Caco-2 (cell line): Measurements from ENCODE around the gene SPATS2L. TPM values are rescaled to one million over a fixed set of nuclear protein-coding genes. Genes with fewer than 3 reads are reported as not detected.

Experiments
- BruUV-seq: library from RNA; stranded (reverse); fragments of 400-500 nt; replicated peaks from 2 replicates; lab custom pipeline; 2021; lab: Mats Ljungman, UMichigan
- CTCF ChIA-PET: fragments of 300-600 bp; sonication (Branson Sonifier 250); formaldehyde crosslinking; loops from one replicate; lab custom pipeline; 2022; ENCODE audit warnings: antibody characterized with exemption; lab: Charles Lee
- POLR2A ChIA-PET: fragments of 300-600 bp; sonication (Branson Sonifier 250); formaldehyde crosslinking; loops from one replicate; lab custom pipeline; 2022; ENCODE audit warnings: antibody characterized with exemption; lab: Charles Lee
- DNase-seq, 2 experiments: peaks; one replicate each; pipeline versions ENCODE4 v3.0.0 to v3.0.0-alpha.2; 2020 to 2022
- H3K27me3 ChIP-seq: replicated peaks from 2 replicates; pipeline ENCODE4 v1.6.0; 2011; ENCODE audit warnings: low read length; ENCODE audit not compliant: control insufficient read depth, insufficient read depth
- H3K36me3 ChIP-seq: 2 replicates; pipeline ENCODE4 v1.5.1; 2011; ENCODE audit warnings: low read length; ENCODE audit not compliant: control insufficient read depth, insufficient read depth
- H3K4me1 ChIP-seq: fragments of 250-450 bp; sonication (Bioruptor Pico); 2 replicates; pipeline ENCODE4 v1.5.1; 2020; ENCODE audit warnings: mild to moderate bottlenecking
- H3K4me3 ChIP-seq: 2 replicates; pipeline ENCODE4 v1.5.1; 2011; ENCODE audit warnings: low read depth, mild to moderate bottlenecking, control low read depth, low read length
- H3K9me3 ChIP-seq: fragments of 250-450 bp; sonication (Bioruptor Pico); 2 replicates; pipeline ENCODE4 v1.5.1; 2020; ENCODE audit warnings: mild to moderate bottlenecking, moderate library complexity
- H3K27ac Mint-ChIP-seq: one replicate; pipeline ENCODE4 v1.8.0; 2022; ENCODE audit warnings: mixed read lengths; ENCODE audit not compliant: unreplicated experiment
- H3K27me3 Mint-ChIP-seq: one replicate; pipeline ENCODE4 v1.8.0; 2022; ENCODE audit warnings: mixed read lengths; ENCODE audit not compliant: insufficient read depth, unreplicated experiment
- H3K36me3 Mint-ChIP-seq: one replicate; pipeline ENCODE4 v1.8.0; 2022; ENCODE audit warnings: mild to moderate bottlenecking, mixed read lengths; ENCODE audit not compliant: insufficient read depth, unreplicated experiment
- H3K4me1 Mint-ChIP-seq: one replicate; pipeline ENCODE4 v1.8.0; 2022; ENCODE audit warnings: low read depth, mixed read lengths; ENCODE audit not compliant: unreplicated experiment
- H3K4me3 Mint-ChIP-seq: one replicate; pipeline ENCODE4 v1.8.0; 2022; ENCODE audit warnings: mild to moderate bottlenecking, moderate library complexity, mixed read lengths; ENCODE audit not compliant: unreplicated experiment
- H3K9me3 Mint-ChIP-seq: one replicate; pipeline ENCODE4 v1.8.0; 2022; ENCODE audit warnings: mixed read lengths; ENCODE audit not compliant: unreplicated experiment
- intact Hi-C: fragments of 100-400 bp; cut with micrococcal nuclease; formaldehyde crosslinking; loops from one replicate; pipeline ENCODE4 v1.10.0; 2022; ENCODE audit not compliant: unreplicated experiment
- total RNA-seq: library from RNA; stranded (reverse); gene quantifications from 2 replicates; pipeline ENCODE4 v1.2.3, GENCODE V29; 2022
- TF ChIP-seq, protein P1 (sequence below), 2 experiments: fragments of 200-600 bp in 1 of 2; IDR thresholded peaks; 1 replicate in 1 of 2; 2 replicates in 1 of 2; pipeline versions ENCODE4 v1.5.1 to v1.8.0; 2011 to 2022; ENCODE audit warnings: antibody characterized with exemption in 1 of 2, control low read depth in 1 of 2, inconsistent platforms in 1 of 2, low read depth in 1 of 2, low read length in 1 of 2, mild to moderate bottlenecking in 1 of 2, moderate library complexity in 1 of 2; ENCODE audit not compliant: insufficient read depth in 1 of 2, severe bottlenecking in 1 of 2, unreplicated experiment in 1 of 2

Gene SPATS2L
- total RNA-seq, 1 experiment from 2014 or later, result 196 TPM

DNA sequence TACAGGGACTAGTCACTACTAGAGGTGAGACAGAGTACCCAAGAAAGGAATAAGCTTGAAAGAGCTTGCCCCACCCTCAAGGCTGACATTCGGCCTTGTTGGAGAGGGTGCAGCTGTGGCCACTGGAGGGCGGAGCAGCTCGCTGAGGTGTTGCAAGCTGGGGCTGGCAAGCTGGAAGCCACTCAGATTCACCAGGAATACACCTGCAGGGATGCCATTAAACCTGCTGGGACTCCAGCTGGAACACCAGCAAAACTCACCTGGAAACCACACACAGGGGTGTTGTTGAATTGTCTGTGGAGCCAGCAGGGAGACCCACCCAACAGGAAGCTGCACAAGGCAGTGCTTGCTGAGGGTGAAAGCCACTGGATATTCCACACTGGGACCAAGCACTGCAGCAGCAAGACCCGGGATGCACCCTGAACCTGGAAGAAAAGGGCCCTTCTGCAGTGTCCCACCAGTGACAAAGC lies 177.3 kb downstream of the SPATS2L start:
- peaks cover 54% of the 10 kb centered on the region for H3K36me3 Mint-ChIP-seq
- no peak overlapping the region for H3K4me3 ChIP-seq
- CTCF ChIA-PET, result interaction anchor here (0.5 to 2.5 kb wide), 11 partner anchors 10 to 510 kb away, joined by 3 to 21 read pairs (median 5); partner anchors contain the start of genes KCTD18 and SGO2

DNA sequence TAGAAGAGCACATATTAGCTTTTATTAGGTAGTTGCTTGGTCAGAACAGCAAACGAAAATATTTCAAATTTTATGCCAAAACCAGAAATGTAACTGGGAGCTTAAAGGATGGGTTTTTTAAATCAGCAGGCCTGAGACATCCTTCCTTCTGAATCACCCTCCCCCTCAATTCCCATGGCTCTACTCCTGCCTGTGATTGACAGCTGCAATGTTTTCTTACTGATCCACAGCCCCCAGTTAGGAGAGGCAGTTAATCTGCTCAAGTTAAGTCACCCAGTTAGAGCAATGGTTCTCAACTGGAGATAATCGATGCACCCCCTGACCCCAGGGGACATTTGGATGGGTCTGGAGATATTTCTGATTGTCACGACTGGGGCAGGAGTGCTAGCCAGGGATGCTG lies 178.4 kb downstream of the SPATS2L start:
- intact Hi-C loops, result loop anchor here (5.0 kb wide), 4 partner anchors 92 to 263 kb away; no protein-coding TSS in a partner anchor
- TF ChIP-seq, protein P1, sequence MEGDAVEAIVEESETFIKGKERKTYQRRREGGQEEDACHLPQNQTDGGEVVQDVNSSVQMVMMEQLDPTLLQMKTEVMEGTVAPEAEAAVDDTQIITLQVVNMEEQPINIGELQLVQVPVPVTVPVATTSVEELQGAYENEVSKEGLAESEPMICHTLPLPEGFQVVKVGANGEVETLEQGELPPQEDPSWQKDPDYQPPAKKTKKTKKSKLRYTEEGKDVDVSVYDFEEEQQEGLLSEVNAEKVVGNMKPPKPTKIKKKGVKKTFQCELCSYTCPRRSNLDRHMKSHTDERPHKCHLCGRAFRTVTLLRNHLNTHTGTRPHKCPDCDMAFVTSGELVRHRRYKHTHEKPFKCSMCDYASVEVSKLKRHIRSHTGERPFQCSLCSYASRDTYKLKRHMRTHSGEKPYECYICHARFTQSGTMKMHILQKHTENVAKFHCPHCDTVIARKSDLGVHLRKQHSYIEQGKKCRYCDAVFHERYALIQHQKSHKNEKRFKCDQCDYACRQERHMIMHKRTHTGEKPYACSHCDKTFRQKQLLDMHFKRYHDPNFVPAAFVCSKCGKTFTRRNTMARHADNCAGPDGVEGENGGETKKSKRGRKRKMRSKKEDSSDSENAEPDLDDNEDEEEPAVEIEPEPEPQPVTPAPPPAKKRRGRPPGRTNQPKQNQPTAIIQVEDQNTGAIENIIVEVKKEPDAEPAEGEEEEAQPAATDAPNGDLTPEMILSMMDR (IDR thresholded peaks at IDR 0.05; ENCODE audit: insufficient read depth in 1 of 2, low read depth in 1 of 2, low read length in 1 of 2, severe bottlenecking in 1 of 2, unreplicated experiment in 1 of 2), result no peak
- H3K4me3 ChIP-seq, result no peak overlapping the region
- H3K27me3 ChIP-seq, result no peaks in the 10 kb centered on the region
- ChIA-PET POLR2A (no interaction called here), CTCF (interaction anchor here (1.3 to 2.4 kb wide), 3 partner anchors 9 to 25 kb away, joined by 3 to 18 read pairs (median 5); partner anchors contain the start of gene KCTD18)
- no peaks in the 10 kb centered on the region for H3K9me3 ChIP-seq
- Mint-ChIP-seq H3K27me3 (no peaks in the 10 kb centered on the region), H3K36me3 (peaks cover 45% of the 10 kb centered on the region), H3K27ac (no peak overlapping the region), H3K4me3 (no peak overlapping the region), H3K4me1 (peaks cover 15% of the 10 kb centered on the region), H3K9me3 (no peaks in the 10 kb centered on the region)
- BruUV-seq, result no TSS peak
- H3K4me1 ChIP-seq, result peaks cover 14% of the 10 kb centered on the region
- H3K36me3 ChIP-seq, result no peaks in the 10 kb centered on the region; the same call in none of the 2 replicates
- no peak for DNase-seq

More for the DNA sequence above, 177.3 kb downstream of the SPATS2L start:
- Histone ChIP-seq H3K27me3 (no peaks in the 10 kb centered on the region), H3K36me3 (no peaks in the 10 kb centered on the region; the same call in none of the 2 replicates), H3K9me3 (no peaks in the 10 kb centered on the region), H3K4me1 (peaks cover 26% of the 10 kb centered on the region)
- no TSS peak for BruUV-seq
- Mint-ChIP-seq H3K4me1 (peaks cover 27% of the 10 kb centered on the region), H3K4me3 (no peak overlapping the region), H3K9me3 (no peaks in the 10 kb centered on the region), H3K27ac (no peak overlapping the region), H3K27me3 (no peaks in the 10 kb centered on the region)
- DNase-seq, result peak; percentile 76 to 78
- POLR2A ChIA-PET, result interaction anchor here (0.5 to 0.7 kb wide), 2 partner anchors 131 to 258 kb away, joined by 3 read pairs; no protein-coding TSS in a partner anchor
- intact Hi-C loops, result loop anchor here (1.0 to 5.0 kb wide), 7 partner anchors 23 to 261 kb away; partner anchors contain the start of gene KCTD18
- TF ChIP-seq, protein P1 (IDR thresholded peaks at IDR 0.05; ENCODE audit: insufficient read depth in 1 of 2, low read depth in 1 of 2, low read length in 1 of 2, severe bottlenecking in 1 of 2, unreplicated experiment in 1 of 2), result peak; percentile 52 to 85

DNA sequence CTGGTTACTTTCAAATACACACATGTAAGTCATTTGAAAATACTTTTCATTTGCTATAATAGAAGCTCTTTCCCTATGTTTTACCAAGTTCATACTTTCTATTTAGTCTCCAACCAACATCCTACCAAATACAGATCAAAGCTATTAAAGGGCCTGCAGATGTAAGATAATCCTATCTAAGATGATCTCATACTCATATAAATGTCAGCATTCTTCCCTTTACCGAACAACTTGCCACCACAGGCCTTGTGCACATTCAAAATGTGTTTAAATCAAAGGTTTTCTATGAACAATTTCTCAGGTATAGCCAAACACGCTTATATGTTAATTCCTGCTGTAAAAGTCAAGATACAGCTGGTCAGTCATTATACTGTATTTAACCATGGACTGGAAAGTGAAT lies 180.0 kb downstream of the SPATS2L start:
- Histone ChIP-seq H3K36me3 (no peaks in the 10 kb centered on the region; the same call in 1 of the 2 replicates), H3K27me3 (no peaks in the 10 kb centered on the region), H3K4me1 (no peaks in the 10 kb centered on the region), H3K4me3 (no peak overlapping the region), H3K9me3 (no peaks in the 10 kb centered on the region)
- Mint-ChIP-seq H3K27ac (no peak overlapping the region), H3K9me3 (no peaks in the 10 kb centered on the region), H3K4me1 (peaks cover 11% of the 10 kb centered on the region), H3K27me3 (no peaks in the 10 kb centered on the region), H3K4me3 (no peak overlapping the region), H3K36me3 (peaks cover 40% of the 10 kb centered on the region)
- TF ChIP-seq, protein P1 (IDR thresholded peaks at IDR 0.05; ENCODE audit: insufficient read depth in 1 of 2, low read depth in 1 of 2, low read length in 1 of 2, severe bottlenecking in 1 of 2, unreplicated experiment in 1 of 2), result no peak
- BruUV-seq, result no TSS peak
- ChIA-PET CTCF (interaction anchor here (0.6 to 0.9 kb wide), 2 partner anchors 23 to 46 kb away, joined by 3 to 4 read pairs; partner anchors contain the start of gene KCTD18), POLR2A (no interaction called here)
- no peak for DNase-seq
- intact Hi-C loops, result no loop called here
